GM12801 (cell line): ENCODE results near the gene FAM98C.

Experiments
- TF ChIP-seq, protein P1 (sequence below): IDR thresholded peaks from one replicate; pipeline ENCODE4 v1.5.1; 2011; ENCODE audit warnings: control low read depth; ENCODE audit not compliant: insufficient read length; ENCODE audit errors: extremely low read depth

FAM98C gene

GRCh38 chr19:38402967-38403674 lies at the start of gene FAM98C:
Gene FAM98C, plus strand, starts transcription at chr19:38403093. Its CDS starts 61 bp downstream, at chr19:38403154.
- TF ChIP-seq, protein P1, sequence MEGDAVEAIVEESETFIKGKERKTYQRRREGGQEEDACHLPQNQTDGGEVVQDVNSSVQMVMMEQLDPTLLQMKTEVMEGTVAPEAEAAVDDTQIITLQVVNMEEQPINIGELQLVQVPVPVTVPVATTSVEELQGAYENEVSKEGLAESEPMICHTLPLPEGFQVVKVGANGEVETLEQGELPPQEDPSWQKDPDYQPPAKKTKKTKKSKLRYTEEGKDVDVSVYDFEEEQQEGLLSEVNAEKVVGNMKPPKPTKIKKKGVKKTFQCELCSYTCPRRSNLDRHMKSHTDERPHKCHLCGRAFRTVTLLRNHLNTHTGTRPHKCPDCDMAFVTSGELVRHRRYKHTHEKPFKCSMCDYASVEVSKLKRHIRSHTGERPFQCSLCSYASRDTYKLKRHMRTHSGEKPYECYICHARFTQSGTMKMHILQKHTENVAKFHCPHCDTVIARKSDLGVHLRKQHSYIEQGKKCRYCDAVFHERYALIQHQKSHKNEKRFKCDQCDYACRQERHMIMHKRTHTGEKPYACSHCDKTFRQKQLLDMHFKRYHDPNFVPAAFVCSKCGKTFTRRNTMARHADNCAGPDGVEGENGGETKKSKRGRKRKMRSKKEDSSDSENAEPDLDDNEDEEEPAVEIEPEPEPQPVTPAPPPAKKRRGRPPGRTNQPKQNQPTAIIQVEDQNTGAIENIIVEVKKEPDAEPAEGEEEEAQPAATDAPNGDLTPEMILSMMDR = no peak

- TF ChIP-seq, protein P1 = no peak
Measured at GRCh38 chr19:38355728-38356725, 46.9 kb upstream of the FAM98C start.

- TF ChIP-seq, protein P1 = no peak
Measured at GRCh38 chr19:38358071-38358470, 44.8 kb upstream of the FAM98C start.

- TF ChIP-seq, protein P1 = no peak
Measured at GRCh38 chr19:38359242-38360021, 43.5 kb upstream of the FAM98C start.

DNA sequence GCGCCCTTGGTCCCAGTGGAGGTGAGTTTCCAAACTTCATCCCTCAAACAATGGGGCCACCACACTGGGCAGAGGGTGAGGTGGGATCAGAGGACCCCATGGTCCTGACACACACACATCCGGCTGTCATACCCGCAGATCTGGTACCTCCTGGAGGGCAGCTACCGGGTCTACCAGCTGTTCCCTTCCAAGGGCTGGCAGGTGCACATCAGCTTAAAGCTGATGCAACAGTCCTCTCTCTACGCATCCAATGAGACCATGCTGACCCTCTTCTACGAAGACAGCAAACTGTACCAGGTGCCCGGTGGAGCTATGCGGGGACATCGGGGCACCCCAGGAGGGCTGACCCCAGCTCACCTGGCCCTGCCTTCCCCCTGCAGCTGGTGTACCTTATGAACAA lies 42.5 kb upstream of the FAM98C start:
- TF ChIP-seq, protein P1 = no peak

GRCh38 chr19:38360839-38361631 lies 41.9 kb upstream of the FAM98C start:
- TF ChIP-seq, protein P1 = no peak
